HG03060 (cell line): ENCODE data around the gene KCNJ8.
"Not testable (repeated sequence)": the region's sequence is repeated elsewhere in the genome, so short reads cannot be mapped to it uniquely, and the experiment has no call there.

Experiments
- ATAC-seq: cut with Tn5 transposase; IDR thresholded peaks from one replicate; pipeline ENCODE4 v1.9.1; 2021; ENCODE audit warnings: low read depth, moderate number of reproducible peaks; ENCODE audit not compliant: unreplicated experiment

The KCNJ8 gene

GRCh38 chr12:21774358-21775132 lies at the start of gene KCNJ8:
TSS of gene KCNJ8 (minus strand) at chr12:21774706. CDS start at chr12:21773616, 1,090 bp downstream.
- no peak for ATAC-seq

DNA sequence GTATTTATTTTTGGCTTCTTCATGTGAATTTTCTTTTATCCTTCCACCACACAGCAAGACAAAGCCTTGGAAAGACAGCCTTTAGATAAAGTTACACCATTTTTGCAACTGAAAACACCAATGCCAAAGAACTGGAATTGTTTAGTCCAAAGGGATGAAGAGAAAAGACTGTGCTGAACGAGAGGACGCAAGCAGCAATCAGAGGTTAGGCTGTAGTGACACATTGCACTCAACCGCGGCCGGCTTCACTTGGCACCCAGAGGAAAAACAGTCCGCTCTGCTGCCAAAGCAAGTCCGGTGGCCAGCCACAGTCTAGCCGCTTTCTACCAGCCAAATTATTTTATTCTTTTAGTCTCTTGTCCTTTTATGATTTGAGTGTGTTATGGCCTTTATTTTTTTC lies 49.1 kb upstream of the KCNJ8 start:
- ATAC-seq = no peak

GRCh38 chr12:21819678-21820077 lies 45.2 kb upstream of the KCNJ8 start:
- no peak for ATAC-seq

- ATAC-seq = no peak
These were observed 44.7 kb upstream of the KCNJ8 start for GRCh38 chr12:21819236-21819635.

DNA sequence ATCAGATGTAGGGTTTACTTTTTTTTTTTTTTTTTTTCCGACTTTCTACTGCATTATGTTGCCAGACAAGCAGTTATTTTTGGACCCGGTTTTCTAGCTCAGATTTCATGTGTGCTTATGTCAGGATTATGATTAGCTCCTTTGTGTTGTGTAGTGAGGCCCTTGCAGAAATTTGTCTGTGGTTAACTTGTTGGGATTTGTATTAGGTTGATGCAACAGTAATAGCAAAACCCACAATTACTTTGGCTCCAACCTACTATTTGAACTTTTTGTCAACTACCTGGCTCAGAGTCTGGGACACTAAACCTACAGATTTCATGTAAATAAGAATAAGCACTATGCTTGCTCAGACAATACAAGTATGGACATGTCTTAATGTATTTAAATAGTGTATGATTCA lies 44.1 kb upstream of the KCNJ8 start:
- no peak for ATAC-seq

- no peak for ATAC-seq
These were observed 41.0 kb upstream of the KCNJ8 start for GRCh38 chr12:21815306-21816062.

- ATAC-seq = no peak
These were observed 40.3 kb upstream of the KCNJ8 start for GRCh38 chr12:21814814-21815213.

- ATAC-seq = no peak
These were observed 39.8 kb upstream of the KCNJ8 start for GRCh38 chr12:21814327-21814726.

GRCh38 chr12:21813751-21814150 lies 39.2 kb upstream of the KCNJ8 start:
- ATAC-seq = no peak

DNA sequence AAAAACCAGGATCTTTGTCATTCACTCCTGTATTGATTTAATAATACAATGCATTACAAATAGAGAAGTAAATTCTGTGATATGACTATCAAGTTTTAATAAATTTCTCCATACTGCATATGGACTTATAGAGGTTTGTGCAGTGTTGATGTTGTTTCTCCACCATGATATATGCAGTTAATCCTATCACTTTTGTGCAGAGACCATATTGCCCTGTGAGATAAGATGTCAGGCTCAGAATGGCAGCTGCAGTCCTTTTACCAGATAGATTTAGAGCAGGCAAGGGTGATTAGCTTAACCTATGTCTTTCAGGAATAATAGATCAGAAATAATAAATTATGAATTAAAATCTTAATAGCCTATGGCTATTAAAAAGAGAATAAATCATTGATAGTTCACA lies 38.6 kb upstream of the KCNJ8 start:
- no peak for ATAC-seq

GRCh38 chr12:21812340-21812739 lies 37.8 kb upstream of the KCNJ8 start:
- not testable (repeated sequence) for ATAC-seq

- ATAC-seq = no peak
These were observed 34.6 kb upstream of the KCNJ8 start for GRCh38 chr12:21809100-21809499.

DNA sequence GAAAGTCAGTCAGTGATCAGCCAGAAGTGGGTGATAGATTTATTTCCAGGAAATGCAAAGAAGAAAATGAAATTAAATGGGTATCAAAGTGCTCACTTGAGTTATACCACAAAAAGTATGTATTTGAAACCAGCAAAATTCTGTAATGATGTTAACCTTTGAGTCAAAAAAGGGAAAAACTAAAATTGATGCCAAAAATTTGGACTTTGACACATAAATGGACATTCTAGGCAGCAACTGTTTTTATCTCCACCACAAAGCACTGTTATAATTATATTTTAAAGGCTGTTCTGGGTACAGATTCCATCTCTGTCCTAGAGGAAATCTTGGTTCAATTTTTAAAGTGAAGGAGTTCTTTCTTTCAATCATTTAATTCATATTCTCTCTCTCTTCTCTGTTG lies 31.7 kb upstream of the KCNJ8 start:
- no peak for ATAC-seq

DNA sequence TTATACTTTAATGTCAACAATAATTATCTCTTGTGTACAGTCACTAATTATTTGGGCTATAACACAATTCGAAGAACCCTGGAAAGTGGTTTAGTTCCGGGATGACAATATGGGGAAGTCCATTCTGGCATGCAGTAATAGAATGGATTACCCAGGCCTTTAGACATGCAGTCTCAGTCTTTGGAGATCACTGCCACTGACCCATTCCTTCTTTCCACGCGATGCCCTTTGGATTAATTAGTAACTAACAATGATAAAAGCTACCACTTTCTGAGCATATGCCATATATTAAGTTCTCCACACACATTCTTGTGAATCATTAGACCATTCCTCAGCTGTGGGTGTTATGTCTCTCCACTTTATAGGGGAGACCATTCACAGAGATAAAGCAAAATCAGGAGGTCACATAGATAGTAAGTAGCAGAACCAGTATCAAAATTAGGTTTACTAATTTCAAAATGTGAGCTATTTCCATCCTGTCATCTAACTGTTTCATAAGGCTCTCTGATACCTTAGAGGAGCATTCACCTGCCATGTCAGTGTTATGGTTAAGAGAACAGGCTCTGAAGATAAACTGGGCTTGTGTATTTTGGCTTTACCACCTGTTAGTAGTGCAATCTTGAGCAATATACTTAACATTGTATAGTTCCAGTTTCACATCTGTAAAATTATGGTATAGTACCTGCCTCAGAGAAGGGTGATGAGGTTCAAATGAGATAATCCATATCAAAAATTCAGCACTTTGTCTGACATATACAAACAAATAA lies 27.2 kb upstream of the KCNJ8 start:
- ATAC-seq = no peak

- no peak for ATAC-seq
These were observed 25.5 kb upstream of the KCNJ8 start for GRCh38 chr12:21800011-21800410.

- no peak for ATAC-seq
These were observed 23.0 kb upstream of the KCNJ8 start for GRCh38 chr12:21797539-21797938.

- no peak for ATAC-seq
These were observed 21.3 kb upstream of the KCNJ8 start for GRCh38 chr12:21795648-21796328.

DNA sequence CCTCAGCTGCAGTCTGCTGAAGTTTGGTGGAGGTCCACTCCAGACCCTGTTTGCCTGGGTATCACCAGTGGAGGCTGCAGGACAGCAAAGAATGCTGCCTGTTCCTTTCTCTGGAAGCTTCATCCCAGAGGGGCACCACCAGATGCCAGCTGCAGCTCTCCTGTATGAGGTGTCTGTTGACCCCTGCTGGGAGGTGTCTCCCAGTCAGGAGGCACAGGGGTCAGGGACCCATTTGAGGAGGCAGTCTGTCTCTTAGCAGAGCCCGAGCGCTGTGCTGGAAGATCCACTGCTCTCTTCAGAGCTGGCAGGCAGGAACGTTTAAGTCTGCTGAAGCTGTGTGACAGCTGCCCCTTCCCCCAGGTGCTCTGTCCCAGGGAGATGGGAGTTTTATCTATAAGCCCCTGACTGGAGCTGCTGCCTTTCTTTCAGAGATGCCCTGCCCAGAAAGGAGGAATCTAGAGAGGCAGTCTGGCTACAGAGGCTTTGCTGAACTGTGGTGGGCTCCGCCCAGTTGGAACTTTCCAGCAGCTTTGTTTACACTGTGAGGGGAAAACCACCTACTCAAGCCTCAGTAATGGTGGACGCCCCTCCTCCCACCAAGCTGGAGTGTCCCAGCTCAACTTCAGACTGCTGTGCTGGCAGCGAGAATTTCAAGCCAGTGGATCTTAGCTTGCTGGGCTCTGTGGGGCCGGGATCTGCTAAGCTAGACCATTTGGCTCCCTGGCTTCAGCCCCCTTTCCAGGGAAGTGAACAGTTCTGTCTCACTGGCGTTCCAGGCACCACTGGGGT lies 20.5 kb upstream of the KCNJ8 start:
- ATAC-seq = not testable (repeated sequence)

DNA sequence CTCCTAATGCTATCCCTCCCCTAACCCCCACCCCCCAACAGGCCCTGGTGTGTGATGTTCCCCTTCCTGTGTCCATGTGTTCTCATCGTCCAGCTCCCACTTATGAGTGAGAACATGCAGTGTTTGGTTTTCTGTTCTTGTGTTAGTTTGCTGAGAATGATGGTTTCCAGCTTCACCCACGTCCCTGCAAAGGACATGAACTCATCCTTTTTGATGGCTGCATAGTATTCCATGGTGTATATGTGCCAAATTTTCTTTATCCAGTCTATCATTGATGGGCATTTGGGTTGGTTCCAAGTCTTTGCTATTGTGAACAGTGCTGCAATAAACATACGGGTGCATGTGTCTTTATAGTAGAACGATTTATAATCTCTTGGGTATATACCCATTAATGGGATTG lies 15.2 kb upstream of the KCNJ8 start:
- not testable (repeated sequence) for ATAC-seq
